Heart right ventricle (tissue), 16 donors: Measurements from ENCODE around the gene RBM14. TPM values are rescaled to one million over a fixed set of nuclear protein-coding genes. Genes with fewer than 3 reads are reported as not detected.

ENCODE experiments used
- ATAC-seq, 8 donors: fragments of 200-7000 bp; cut with Tn5 transposase; one replicate each; pipeline ENCODE4 v1.9.1; 2020; ENCODE audit warnings: mild to moderate bottlenecking in 8 of 8, moderate library complexity in 8 of 8, moderate number of reproducible peaks in 1 of 8
- DNase-seq, 2 donors: peaks; one replicate each; pipeline ENCODE4 v3.0.0-alpha.2; 2020
- H3K27ac ChIP-seq, 10 donors: fragments of 200-600 bp; sonication (generic) in 2 of 10; one replicate each; pipeline versions ENCODE4 v1.5.0 to v1.8.0; 2020 to 2022; ENCODE audit warnings: mild to moderate bottlenecking in 3 of 10
- H3K27me3 ChIP-seq, 7 donors: fragments of 200-600 bp; one replicate each; pipeline ENCODE4 v1.8.0; 2021 to 2022; ENCODE audit warnings: mild to moderate bottlenecking in 2 of 7
- H3K36me3 ChIP-seq, 9 donors: fragments of 200-600 bp; sonication (generic) in 1 of 9; one replicate each; pipeline versions ENCODE4 v1.5.0 to v1.8.0; 2020 to 2022; ENCODE audit warnings: mild to moderate bottlenecking in 2 of 9
- H3K4me1 ChIP-seq, 9 donors: fragments of 200-600 bp; sonication (generic) in 1 of 9; one replicate each; pipeline versions ENCODE4 v1.5.0 to v1.8.0; 2020 to 2022; ENCODE audit warnings: mild to moderate bottlenecking in 4 of 9
- H3K4me3 ChIP-seq, 10 donors: fragments of 200-600 bp; sonication (generic) in 2 of 10; one replicate each; pipeline versions ENCODE4 v1.5.0 to v1.8.0; 2020 to 2022; ENCODE audit warnings: mild to moderate bottlenecking in 7 of 10, moderate library complexity in 2 of 10
- H3K9me3 ChIP-seq, 11 donors: fragments of 200-600 bp in 10 of 11; sonication (generic) in 2 of 11; one replicate each; pipeline versions ENCODE4 v1.5.0 to v1.8.0; 2013 to 2022; ENCODE audit warnings: mild to moderate bottlenecking in 2 of 11, control low read depth in 1 of 11, moderate library complexity in 1 of 11
- CTCF ChIP-seq, 9 donors: fragments of 200-600 bp; sonication (generic) in 2 of 9; IDR thresholded peaks; one replicate each; pipeline versions ENCODE4 v1.5.0 to v1.8.0; 2021 to 2022; ENCODE audit warnings: antibody characterized with exemption in 9 of 9, mild to moderate bottlenecking in 5 of 9, moderate library complexity in 1 of 9
- WGBS, 2 donors: extraction: QIAGEN DNeasy Blood & Tissue Kit; methylation state at CpG; one replicate each; pipeline ENCODE4 v1.1.7; 2013; ENCODE audit warnings: inconsistent platforms in 1 of 2; 5-methylcytosine and 5-hydroxymethylcytosine counted together
- intact Hi-C, 10 donors: fragments of 100-400 bp; cut with DNase I; formaldehyde crosslinking; loops; one replicate each; pipeline versions ENCODE4 v1.11.1 to v1.14.2; 2022
- polyA plus RNA-seq, 2 donors: library from polyadenylated mRNA; stranded (reverse); fragments of 200-250 nt; gene quantifications; one replicate each; pipeline ENCODE4 v1.2.3, GENCODE V29; 2013
- total RNA-seq, 10 donors: library from RNA; stranded (reverse); fragmentation: NEBNext Ultra II Directional in 3 of 10; extraction: Animal tissue kit (Norgen Biotek cat#: 25700) in 3 of 10; gene quantifications; one replicate each; pipeline versions ENCODE4 v1.2.1 to v1.2.4, GENCODE V29; 2021 to 2023
- donor health status: Arrhythmogenic right ventricular cardiomyopathy.
- donor health status: ischemic (EF 13 %, LVEDD 7.1; RV severe dilation, severe dysfunction).
- donor health status: healthy with polysubstance abuse.
- donor health status: DM: no; HTN: yes; CAD: no.
- donor health status: DM: no; HTN: no; CAD: no.
- donor health status: ischemic (EF 25% LVEDD 6.9; RV normal size, moderate dysfunction).
- donor health status: ischemic (EF 25% LVEDD 5.7; RV mildly dilated, moderate dysfunction).
- donor health status: healthy.
- donor health status: DM: yes; HTN: yes; CAD: no.
- donor health status: Ischemic cardiomyopathy.
- donor health status: ischemic (EF 35%, LVEDD 5.7; RV mildly dilated, moderate dysfunction).
- donor health status: nonischemic (EF 11% LVEDD 7.7; RV severe dilation, severe dysfunction).
- donor health status: DM: yes; HTN: yes; CAD: no.
- donor health status: PGD.
- donor health status: ischemic (EF 29% LVEDD 5.4; RV normal size, mild dysfunction).
- donor health status: nonischemic (EF 23%, LVEDD 6.1; RV moderate dilation, normal function).

Gene RBM14
- total and polyA plus RNA-seq, 12 donors = 16.2 to 49.7 (median 28.3) TPM

GRCh38 chr11:66589996-66590675 lies 26.3 kb upstream of the RBM14 start:
- 94 to 95% methylated on average over 7 of the region's 7 CpGs for WGBS, 2 donors
- Histone ChIP-seq H3K9me3 (no peaks in the 10 kb centered on the region), H3K27ac (no peak overlapping the region), H3K4me1 (peaks cover 3 to 30% (median 24%) of the 10 kb centered on the region in 9 donors), H3K27me3 (no peaks in the 10 kb centered on the region), H3K36me3 (no peaks in the 10 kb centered on the region), H3K4me3 (no peak overlapping the region)
- intact Hi-C loops = loop anchor here in 1 of 10 donors (5.0 kb wide), 1 partner anchor 87 kb away; the partner anchor contains the start of gene RBM4B
- no peak for TF ChIP-seq CTCF (IDR thresholded peaks at IDR 0.05)
- ATAC-seq (no peak), DNase-seq (no peak)

GRCh38 chr11:66591175-66591574 lies 25.3 kb upstream of the RBM14 start:
- intact Hi-C loops = loop anchor here in 1 of 10 donors (5.0 kb wide), 1 partner anchor 86 kb away; the partner anchor contains the start of gene RBM4B
- no peak overlapping the region for H3K27ac ChIP-seq

DNA sequence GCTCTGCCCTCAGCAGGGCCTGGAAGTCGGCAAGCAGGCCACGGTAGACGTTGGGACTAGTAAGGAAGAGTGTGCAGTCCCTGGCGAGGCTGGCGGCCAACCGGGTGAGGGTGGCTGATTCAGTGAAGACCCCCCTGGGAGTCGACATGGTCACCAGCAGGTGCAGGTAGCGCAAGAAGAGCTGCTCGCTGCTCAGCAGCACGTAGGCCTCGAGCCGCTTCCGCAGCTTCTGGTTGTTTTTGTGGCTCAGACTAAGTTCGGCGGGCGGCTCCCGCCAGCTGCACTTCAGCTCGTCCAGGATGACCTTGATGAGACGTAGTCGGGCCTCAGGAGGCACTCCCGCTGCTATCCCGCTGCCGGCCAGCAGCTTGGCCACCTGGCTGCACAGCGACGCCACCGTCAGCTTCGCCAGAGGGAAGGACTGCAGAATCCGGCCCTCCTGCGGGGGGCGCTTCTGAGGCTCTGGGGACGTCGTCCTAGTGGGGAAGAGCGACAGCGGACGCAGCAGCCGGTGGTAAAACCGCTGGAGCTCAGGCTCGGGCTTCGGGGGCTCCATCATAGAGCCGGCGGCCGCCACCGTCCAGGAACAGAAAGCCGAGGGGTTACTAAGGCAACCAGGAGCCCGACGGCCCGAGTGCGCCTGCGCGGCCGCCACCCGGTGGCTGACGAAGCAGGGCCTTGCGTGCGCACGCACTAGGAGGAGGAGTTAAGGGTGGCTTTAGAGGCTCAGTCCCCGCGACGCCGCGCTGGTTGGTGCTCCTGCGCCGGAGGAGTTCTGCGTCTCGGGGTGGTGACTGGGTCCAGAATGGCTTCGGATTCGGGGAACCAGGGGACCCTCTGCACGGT lies 23.8 kb upstream of the RBM14 start, which contains the start of the genes CCDC87 and CCS:
Gene CCDC87 (minus strand): TSS at position 607 of the 846 bp plus-strand sequence. CDS start 48 bp downstream, at position 559.
Gene CCS (plus strand): TSS at position 729 of the 846 bp plus-strand sequence. CDS start 77 bp downstream, at position 806.
- 14 to 15% methylated on average over 68 of the region's 68 CpGs for WGBS, 2 donors
- no peaks in the 10 kb centered on the region for H3K27me3 ChIP-seq
- DNase-seq (peak; percentile 98 to 99), ATAC-seq (peak; percentile 97 to 99 (median 98))
- TF ChIP-seq CTCF (IDR thresholded peaks at IDR 0.05) = peak; percentile 37 to 91 (median 69)
- H3K27ac ChIP-seq = peak within 1 kb of the TSS in 9 of 10 donors; percentile 68 to 93 (median 84)
- H3K4me3 ChIP-seq = peak within 1 kb of the TSS; percentile 36 to 85 (median 66)
- intact Hi-C loops = loop anchor here in 3 of 10 donors (2.0 to 5.0 kb wide), 2 partner anchors 46 to 85 kb away; partner anchors contain the start of genes RBM4 (in 2 of the 3) and RBM4B (in 1 of the 3)
- peaks cover 3 to 43% (median 32%) of the 10 kb centered on the region in 9 donors for H3K4me1 ChIP-seq
- H3K36me3 ChIP-seq = no peaks in the 10 kb centered on the region
- no peaks in the 10 kb centered on the region for H3K9me3 ChIP-seq

More at GRCh38 chr11:66591175-66591574, 25.3 kb upstream of the RBM14 start:
- ATAC-seq (no peak), DNase-seq (no peak)
- Histone ChIP-seq H3K4me3 (no peak overlapping the region), H3K9me3 (no peaks in the 10 kb centered on the region), H3K27me3 (no peaks in the 10 kb centered on the region), H3K36me3 (no peaks in the 10 kb centered on the region), H3K4me1 (peaks cover 3 to 40% (median 32%) of the 10 kb centered on the region in 9 donors)
- no peak for TF ChIP-seq CTCF (IDR thresholded peaks at IDR 0.05)
- 83 to 94% methylated on average over 2 of the region's 2 CpGs for WGBS, 2 donors

DNA sequence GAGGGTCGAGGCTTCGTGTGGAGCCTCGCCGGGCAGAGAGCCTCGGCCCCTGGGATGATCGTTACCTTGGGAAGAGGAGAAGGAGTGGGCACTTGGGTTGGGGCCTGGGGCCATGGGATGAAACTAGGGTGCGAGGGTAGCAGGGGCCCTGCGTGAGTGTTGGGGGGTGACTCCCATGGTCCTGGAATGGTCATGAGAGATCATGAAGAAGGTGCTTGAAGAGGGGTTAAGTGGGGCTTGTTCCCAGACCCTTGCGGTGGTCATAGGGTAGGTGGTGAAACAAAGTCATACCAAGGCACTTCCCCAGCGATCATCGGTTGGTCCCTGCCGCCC lies 23.2 kb upstream of the RBM14 start:
- Histone ChIP-seq H3K4me3 (peak overlapping the region; percentile 36 to 85 (median 66)), H3K27me3 (no peaks in the 10 kb centered on the region), H3K9me3 (no peaks in the 10 kb centered on the region), H3K36me3 (no peaks in the 10 kb centered on the region), H3K27ac (peak overlapping the region in 9 of 10 donors; percentile 68 to 93 (median 84)), H3K4me1 (peaks cover 3 to 43% (median 32%) of the 10 kb centered on the region in 9 donors)
- ATAC-seq (peak in 2 of 8 donors; percentile 2 to 28), DNase-seq (no peak)
- intact Hi-C loops = loop anchor here in 3 of 10 donors (2.0 to 5.0 kb wide), 2 partner anchors 46 to 84 kb away; partner anchors contain the start of genes RBM4 (in 2 of the 3) and RBM4B (in 1 of the 3)
- 7 to 9% methylated on average over 12 of the region's 12 CpGs for WGBS, 2 donors
- TF ChIP-seq CTCF (IDR thresholded peaks at IDR 0.05) = no peak
